HS-27A (cell line): ENCODE measurements around the gene OAS1.
A peak's percentile ranks its signal among the peaks of the same experiment; 100 is the strongest.
"Not testable (repeated sequence)": the region's sequence is repeated elsewhere in the genome, so short reads cannot be mapped to it uniquely, and the experiment has no call there.

Source experiments
- DNase-seq: peaks from one replicate; pipeline ENCODE4 v3.0.0-alpha.2; 2012; ENCODE audit warnings: low read depth, missing footprints

The OAS1 gene

DNA sequence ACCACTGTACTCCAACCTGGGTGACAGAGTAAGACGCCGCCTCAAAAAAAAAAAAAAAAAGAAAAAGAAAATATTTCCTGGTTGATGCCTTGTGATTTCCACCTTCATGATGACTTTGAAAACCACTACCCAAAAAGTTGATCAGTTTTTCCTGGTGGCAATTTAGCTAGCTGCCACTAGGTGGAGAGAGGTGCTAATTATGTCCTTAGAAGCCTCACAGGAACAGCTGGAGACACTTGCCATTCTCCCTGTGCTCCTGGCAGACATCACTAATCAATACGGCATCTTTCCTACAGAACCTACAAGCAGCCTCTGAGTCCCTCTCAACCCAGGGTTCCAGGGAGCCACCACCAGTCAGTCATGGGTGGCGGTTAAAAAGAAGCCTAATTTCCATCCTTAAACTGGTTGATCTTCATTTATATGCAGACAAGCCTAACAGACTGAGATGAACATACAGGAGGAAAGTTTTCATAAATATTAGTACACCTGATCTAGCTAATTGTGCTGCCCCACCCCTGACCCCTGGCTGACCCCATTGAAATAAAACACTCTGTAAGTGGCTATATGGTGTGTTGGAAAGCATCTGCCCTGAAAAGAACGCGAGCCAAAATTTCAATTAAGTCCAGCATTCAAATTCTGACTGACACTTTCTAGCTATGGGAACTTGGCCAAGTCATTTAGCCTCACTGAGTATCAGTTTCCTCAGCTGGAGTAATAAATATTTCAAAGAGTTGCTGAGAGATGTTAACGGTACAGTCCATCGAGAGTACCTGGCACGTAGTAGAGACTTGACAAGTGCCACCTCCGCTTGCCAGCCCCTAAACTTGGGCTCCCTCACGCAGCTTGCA lies 6.2 kb upstream of the OAS1 start:
- DNase-seq, result peak; percentile 3

DNA sequence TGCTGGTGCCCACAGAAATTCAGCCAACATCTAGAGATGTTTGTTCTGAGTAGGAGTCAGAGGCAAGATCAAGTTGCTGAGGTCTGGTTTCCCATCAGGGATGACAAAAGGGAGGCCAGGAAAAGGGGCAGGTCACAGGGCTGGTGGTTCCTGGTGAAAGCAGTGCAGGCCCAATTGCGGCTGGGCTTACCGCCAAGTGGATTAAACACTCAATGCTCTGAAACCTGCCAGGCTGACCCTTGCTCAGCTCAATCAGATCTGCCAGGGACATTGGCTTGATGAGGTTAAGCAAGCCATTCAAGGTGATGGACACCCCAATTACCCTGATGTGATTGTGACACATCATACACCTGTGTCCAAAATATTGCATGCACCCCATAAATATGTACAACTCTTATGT lies 5.5 kb upstream of the OAS1 start:
- no peak for DNase-seq

DNA sequence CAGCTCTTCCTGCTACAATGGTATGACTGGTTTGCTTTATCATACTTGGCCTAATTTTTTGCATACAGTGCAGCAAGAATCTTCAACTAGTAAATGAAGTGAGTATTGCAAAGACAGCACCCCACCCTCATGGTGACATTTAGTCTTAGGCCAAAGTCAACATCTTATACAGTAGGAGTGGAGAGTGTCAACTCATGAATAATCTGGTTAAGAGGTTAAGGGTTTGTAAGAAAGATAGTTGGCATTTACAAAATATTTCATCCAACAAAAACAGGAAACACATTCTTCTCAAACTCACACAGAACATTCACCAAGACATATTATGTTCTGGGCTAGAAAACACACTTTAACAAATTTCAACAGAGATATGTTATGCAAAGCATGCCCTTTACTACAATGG lies 2.2 kb upstream of the OAS1 start:
- DNase-seq, result peak; percentile 9

DNA sequence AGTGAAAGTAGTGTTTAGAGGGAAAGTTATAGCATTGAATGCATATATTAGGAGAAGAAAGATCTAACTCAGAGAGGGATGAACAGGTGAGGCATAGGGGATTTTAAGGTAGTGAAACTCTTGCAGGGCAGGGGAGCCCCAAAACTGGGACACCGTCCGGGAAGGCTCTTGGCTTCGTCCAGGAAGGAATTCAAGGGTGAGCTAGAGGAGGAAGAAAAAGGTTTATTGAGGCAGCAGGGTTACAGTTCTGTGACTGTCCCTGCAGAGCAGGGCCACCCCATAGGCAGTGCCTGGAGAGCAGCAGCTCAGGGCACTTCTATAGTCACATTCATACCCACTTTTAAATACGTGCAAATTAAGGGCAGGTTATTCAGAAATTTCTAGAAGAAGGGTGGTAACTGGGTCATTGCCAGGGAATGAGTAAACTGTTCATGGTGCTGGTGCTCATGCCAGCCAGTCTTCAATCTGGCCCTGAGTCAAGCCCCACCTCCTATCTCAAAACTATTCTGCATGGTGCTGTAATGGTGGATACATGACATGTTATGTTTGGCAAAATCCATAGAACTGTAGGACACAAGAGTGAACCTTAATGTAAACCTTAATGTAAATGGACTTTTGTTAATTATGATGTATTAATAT lies 1.2 kb upstream of the OAS1 start:
- DNase-seq, result no peak

DNA sequence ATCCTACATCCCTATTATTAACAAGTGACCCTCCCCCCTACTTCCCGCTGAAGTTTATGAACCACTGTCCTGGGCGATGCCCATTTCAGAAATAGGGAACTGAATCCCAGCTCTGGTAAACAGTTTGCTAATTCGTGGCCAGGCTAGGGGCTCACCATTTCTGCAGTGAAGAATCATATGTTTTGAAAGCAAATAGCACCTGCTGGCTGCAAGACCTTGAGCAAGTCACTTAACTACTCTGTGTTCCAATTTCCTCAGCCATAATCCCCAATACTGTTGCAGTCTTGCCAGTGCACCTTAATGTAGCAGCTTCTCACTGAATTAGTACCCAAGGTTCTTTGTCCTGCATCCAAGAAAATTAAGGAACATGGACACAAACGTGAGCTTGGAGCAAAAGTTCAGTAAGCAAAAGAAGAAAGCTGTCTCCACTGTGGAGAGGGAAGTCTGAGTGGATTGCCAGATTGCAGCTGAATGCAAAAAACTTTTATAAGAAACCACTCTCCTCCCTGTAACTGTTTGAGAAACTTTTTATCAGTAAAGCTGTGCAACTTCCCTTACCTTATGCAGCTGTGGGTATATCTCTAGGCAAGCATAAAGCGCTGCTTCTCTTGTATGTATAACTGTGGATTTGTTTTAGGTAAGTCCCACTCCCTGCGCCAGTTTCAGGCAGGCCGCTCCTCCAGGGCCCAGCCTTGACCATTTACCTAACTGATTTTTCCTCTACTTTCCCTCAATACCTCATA lies 824 bp downstream of the OAS1 start:
- no peak for DNase-seq

DNA sequence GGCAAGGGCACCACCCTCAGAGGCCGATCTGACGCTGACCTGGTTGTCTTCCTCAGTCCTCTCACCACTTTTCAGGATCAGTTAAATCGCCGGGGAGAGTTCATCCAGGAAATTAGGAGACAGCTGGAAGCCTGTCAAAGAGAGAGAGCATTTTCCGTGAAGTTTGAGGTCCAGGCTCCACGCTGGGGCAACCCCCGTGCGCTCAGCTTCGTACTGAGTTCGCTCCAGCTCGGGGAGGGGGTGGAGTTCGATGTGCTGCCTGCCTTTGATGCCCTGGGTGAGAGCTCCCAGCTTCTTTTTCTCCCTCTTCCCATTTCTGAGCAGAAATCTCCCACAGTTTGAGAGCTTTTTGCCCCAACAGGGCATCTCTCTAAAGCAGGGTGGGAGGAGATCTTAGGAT lies 1.8 kb downstream of the OAS1 start:
- DNase-seq, result no peak

DNA sequence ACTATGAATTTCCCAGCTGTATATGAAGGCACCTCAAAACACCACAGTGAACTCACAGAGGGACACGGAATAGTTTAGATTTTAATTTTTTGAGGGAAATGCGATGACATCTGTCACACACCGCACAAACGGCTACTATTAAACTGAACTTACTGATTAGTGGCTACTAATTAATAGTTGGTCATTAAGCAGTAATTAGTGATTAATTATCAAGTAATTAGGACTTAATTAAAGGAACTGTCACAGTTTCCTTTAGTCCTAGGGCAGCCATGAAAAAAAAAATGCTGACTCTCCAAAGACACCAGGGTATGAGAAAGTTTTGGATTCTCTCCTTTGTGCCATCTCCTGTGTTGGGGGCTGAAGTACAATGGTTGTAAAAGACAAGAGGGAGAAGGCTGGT lies 2.9 kb downstream of the OAS1 start:
- no peak for DNase-seq

DNA sequence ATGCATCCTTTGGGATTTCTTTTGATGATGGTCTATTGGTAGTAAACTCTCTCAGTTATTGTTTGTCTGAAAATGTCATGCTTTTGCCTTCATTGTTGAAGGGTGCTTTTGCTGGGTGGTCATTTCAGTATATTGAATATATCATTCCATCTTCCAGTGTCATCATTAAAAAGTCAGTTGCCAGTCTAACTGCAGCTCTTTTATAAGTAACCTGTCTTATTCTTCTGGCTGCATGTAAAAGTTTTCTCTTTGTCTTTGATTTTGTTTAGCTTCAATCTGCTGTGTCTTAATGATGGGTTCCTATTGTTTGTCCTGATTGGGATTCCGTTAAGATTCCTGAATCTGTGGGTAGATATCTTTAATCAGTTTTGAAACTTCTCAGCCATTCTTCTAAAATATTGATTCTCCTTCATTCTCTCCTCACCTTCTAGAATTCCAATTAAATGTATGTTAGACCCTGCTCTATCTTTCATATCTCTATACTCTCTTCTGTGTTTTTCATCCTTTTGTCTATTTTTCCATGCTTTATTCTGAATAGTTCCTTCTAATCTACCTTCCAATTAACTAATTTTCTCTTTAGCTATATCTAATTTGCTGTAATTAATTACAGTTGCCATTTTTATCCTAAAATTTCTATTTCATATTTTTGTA lies 6.4 kb downstream of the OAS1 start:
- DNase-seq, result no peak

DNA sequence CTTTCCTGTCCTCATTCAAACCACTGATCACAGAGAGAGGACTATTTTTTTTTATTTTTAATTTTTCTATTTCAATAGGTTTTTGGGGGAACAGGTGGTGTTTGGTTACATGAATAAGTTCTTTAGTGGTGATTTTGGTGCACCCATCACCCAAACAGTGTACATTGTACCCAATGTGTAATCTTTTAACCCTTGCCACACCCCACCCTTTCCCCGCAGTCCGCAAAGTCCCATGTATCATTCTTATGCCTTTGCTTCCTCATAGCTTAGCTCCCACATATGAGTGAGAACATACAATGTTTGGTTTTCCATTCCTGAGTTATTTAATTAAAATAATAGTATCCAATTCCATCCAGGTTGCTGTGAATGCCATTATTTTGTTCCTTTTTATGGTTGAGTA lies 7.1 kb downstream of the OAS1 start:
- not testable (repeated sequence) for DNase-seq

DNA sequence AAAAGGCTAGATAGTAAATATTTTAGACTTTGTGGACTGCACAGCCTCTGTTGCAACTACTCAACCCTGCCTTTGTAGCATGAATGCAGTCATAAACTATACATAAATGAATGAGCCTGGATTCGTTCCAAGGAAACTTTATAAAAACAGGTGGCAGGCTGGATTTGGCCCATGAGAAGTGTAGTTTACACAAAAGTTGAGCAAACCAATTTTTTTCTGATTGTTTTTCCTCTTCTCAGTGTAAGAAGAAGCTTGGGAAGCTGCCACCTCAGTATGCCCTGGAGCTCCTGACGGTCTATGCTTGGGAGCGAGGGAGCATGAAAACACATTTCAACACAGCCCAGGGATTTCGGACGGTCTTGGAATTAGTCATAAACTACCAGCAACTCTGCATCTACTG lies 9.5 kb downstream of the OAS1 start:
- no peak for DNase-seq

DNA sequence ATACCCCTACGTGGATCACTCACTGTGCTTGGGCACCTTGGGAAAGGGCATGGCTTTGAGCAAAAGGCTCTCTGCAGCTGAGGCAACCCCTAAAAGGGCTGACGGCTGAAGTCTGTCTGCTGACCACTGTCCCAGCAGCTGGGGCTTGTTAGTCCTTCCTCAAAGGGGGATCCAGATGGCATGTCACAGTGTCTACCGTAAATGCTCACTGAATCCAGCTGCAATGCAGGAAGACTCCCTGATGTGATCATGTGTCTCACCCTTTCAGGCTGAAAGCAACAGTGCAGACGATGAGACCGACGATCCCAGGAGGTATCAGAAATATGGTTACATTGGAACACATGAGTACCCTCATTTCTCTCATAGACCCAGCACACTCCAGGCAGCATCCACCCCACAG lies 12.4 kb downstream of the OAS1 start:
- no peak for DNase-seq

DNA sequence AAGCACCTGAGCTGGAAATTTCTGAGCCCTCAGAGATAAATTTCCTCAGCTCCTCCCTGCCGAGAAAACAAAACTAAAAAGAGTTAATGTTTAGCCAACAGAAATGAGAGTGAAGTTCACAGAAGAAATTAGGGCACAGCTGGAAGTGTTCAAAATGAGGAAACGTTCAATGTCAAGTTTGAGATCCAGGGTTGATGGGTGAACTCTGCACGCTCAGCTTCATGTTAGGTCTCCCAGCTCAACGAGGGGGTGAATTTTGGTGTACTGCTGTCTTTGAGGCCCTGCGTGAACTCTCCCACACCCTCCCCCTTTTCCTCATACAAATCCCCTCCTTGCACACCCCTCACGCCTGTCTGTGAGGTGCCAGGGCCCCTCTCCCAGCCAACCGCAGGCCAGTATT lies 18.2 kb downstream of the OAS1 start:
- DNase-seq, result no peak

DNA sequence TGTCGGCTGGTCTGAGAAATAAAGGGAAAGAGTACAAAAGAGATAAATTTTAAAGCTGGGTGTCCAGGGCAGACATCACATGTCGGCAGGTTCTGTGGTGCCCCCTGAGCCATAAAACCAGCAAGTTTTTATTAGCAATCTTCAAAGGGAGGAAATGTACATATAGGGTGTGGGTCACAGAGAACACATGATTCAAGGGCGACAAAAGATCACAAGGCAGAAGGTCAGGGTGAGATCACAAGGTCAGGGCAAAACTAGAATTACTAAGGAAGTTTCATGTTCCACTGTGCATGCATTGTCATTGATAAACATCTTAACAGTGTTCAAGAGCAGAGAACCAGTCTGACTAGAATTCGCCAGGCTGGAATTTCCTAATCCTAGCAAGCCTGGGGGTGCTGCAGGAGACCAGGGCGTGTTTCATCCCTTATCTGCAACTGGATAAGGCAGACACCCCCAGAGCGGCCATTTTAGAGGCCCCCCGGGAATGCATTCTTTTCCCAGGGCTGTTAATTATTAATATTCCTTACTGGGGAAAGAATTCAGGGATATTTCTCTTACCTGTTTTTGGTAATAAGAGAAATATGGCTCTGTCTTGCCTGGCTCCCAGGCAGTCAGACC lies 19.8 kb downstream of the OAS1 start:
- DNase-seq, result not testable (repeated sequence)

DNA sequence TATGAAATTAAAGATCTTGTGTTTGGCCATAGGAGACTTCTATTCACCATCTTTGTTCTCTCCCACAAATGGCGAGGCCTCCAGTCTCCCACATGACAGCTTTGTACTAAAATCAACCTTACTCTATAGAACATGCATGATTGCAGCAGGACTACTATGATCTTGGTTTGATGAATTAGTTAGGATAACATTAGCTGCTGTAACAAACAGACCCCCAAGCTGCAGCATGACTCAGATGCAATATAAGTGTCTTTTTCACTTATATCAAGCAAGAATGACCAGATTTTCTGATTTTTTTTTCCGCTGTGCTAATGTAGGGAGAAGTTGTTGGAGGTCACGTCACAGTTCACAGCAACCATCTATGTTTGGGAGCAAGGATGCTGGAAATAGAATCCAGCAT lies 20.7 kb downstream of the OAS1 start:
- DNase-seq, result no peak

DNA sequence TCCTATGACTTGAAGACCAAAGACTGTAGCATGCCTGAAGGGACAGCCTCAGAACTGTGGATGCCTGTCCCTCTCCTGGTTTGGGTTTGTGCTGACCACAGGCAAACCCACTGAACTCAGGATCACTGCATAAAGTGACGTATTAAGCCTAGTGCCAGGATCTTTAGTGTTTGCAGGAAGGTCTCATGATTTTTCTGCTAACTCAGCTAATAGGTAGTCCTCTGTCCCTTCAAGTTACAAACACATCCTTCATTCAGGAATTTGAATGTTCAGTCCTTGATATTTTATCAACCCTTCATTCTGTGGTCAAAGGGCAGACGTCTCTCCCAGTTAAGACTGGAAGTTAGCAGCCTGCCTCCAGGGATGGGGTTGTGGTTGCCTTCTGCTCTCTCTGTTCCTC lies 21.2 kb downstream of the OAS1 start:
- DNase-seq, result no peak

DNA sequence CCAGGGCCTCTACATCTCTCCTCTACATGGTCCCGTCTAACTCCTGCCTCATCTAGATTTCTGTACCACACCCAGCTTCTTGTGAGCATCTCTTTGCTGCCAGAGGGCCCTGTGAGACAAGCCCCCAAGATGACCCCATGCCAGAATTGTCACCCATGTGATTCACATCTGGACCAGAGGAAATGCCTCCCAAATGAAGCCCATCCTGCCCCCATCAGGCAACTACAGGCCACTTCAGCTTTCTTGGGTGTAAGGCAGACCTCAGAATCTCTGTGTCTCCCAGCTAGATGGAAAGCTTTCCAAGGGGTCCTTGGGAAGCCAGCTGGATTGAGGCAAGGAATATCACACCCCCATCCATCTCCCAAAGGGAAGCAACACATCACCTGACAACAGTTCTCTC lies 22.2 kb downstream of the OAS1 start:
- no peak for DNase-seq

DNA sequence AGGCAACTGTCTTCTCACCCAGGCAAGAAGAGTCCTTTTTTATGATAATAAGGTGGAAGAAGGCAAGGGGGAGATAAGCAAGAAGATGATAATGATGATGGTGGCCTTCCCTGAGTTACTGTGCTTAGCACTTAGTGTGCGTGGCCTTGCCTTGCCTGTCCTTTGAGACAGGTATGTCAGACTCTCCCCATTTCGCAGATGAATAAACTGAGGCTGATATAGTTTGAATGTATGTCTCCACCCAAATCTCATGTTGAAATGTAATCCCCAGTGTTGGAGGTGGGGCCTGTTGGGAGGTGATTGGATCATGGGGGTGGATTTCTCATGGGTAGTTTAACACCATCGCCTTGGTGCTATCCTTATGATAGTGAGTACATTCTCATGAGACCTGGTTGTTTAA lies 23.0 kb downstream of the OAS1 start:
- DNase-seq, result no peak

DNA sequence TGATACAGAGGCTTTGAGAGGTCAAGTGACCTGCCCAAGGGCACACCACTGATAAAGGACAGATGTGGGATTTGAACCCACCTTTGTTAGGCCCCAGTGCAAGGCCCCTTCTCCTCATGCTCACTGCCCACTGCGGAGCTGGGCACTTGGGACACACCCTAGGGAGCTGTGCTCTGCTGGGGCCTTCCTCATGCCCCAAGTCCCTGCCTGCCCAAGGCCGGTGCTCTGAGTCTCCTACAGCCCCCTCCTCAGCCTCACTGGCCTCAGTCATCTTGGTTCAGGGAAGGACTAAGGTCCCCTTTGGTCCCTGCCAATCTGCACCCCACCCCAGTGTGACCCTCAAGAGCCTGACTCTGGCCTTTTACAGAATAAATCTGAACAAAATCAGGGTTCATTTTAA lies 23.6 kb downstream of the OAS1 start:
- no peak for DNase-seq

DNA sequence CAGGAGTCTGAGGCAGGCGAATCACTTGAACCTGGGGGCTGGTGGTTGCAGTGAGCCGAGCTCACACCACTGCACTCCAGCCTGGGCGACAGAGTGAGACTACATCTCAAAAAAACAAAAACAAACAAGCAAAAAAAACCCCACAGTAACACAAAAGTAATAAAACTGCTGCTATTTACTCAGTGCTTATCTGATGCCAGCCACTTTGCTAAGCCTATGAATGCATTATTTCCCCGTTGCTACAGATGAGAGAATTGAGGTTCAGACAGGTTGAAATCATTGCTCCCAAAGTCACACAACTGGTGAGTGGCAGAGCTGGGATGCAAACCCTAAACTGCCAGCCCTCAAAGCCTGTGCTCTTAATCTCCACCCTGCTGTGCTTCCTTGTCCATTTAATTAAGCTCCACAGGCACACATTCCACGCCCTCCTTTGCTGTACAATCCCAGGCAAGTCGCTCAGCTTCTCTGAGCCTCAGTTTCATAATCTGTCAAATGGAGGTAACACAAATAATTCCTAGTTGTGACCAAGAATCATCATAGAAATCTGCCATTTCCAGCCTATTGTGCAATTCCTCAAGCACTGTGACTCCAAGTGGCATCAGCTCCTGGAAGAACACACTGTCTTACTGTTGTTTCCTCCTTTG lies 25.8 kb downstream of the OAS1 start:
- DNase-seq, result no peak

DNA sequence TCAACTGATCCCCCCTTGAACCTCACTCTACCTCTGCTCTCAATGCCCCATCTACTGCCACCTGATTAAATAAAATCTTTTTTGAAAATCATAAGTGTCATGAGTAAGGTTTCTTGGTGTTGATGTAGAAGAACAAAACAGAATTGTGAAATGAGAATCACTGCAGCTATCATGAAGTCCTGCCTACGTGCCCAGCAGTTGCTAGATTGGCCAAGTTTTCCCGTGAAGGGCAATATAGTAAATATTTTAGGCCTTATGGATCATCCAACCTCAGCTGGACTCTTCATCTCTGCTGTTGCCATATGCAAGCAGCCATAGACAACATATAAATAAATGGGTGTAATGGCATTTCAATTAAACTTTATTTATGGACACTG lies 26.4 kb downstream of the OAS1 start:
- no peak for DNase-seq

DNA sequence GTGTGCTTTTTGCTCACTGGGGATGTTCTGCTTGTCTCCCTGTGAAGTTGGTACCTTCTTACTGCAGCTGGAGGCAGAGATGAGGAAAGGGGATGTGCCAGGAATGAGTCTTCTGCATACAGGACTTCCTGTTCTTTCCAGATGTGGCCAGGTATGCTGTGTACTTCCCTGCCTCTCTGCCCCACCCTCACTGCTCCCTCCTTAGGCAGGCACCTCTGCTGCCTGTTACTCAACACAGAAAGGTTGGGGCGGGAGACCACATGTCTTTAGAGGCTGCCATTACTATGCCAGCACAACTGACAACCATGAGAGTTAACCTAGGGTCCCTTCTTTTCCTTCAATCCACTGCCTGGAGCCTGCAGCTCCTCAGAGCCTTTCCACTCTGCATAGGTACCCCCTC lies 29.5 kb downstream of the OAS1 start:
- no peak for DNase-seq

DNA sequence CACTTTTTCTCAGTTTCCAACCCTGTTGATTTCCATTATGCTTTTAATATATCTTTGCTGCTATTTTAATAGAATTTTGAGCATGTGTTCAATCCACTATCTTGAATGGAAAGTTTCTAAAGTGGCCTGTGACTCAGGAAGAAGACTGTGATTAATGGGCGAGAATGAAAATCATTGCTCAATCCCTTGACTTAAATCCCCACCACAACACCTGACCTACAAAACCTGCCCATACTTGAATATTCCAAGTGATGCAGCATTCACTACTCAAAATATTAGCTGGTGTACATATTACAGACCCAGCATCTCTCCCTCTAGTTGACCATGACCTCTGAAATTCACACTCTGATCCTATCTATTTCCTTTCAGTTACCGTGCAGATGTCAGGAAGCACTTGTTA lies 30.2 kb downstream of the OAS1 start:
- no peak for DNase-seq
